GM19468 (cell line): ENCODE results near the gene NUS1.
"Not testable (repeated sequence)": the region's sequence is repeated elsewhere in the genome, so short reads cannot be mapped to it uniquely, and the experiment has no call there.

Experiments used
- ATAC-seq: cut with Tn5 transposase; IDR thresholded peaks from one replicate; pipeline ENCODE4 v1.9.1; 2021; ENCODE audit warnings: mild to moderate bottlenecking, moderate library complexity, moderate number of reproducible peaks; ENCODE audit not compliant: unreplicated experiment; ENCODE audit errors: extremely low read depth

Gene NUS1

DNA sequence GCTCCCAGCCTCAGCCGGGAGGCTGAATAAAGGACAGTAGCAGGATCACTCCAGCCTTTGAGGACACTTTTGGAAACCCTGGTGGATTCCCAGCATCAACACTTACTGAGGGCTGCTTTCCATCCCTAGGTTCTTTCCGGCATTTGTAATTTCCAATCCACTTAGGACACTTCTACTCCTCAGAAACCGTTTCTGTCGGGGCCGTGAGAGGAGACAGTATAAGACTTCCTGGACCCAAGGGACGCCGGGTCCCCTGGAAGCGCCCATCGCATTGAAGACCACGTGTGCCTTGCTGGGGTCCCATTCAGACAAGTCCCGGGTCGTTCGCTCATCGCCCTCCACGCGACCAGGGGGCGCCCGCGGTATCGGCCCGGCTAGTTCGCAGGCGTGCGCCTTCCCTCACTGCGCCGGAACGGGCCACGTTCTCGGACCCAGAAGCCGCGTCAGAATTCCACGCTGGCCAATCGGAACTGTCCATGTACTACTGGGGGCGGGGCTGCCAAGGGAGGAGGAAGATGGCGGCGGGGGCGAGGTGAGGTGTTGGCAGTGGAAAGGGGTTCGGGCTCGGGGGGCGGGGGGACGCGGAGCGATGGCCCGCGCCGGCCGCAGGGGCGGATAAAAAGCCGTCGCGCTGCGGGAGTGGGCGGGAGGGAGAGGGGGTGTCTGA lies at the start of gene NUS1:
NUS1 (plus strand) TSS at position 479 of the 667 bp plus-strand sequence. CDS start 202 bp downstream, outside the sequence.
- peak; percentile 99 for ATAC-seq

DNA sequence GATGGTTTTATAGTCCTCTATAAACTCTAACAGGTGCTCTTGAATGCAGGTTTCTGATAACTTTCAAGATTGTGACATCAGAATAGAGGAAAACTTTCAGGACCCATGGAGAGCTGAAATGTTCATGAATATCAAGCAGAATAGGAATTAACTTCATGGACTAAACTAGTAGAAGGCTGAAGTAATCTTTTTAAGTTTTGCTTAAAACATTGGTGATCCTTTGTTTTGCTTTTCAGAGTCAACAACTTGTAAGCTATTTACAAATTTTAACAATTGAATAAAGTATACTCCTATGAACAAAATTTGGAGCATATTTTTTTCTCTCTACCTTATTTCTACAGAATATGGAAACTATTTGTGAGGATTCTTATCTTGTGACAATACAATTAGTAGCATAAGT lies 47.7 kb upstream of the NUS1 start:
- no peak for ATAC-seq

DNA sequence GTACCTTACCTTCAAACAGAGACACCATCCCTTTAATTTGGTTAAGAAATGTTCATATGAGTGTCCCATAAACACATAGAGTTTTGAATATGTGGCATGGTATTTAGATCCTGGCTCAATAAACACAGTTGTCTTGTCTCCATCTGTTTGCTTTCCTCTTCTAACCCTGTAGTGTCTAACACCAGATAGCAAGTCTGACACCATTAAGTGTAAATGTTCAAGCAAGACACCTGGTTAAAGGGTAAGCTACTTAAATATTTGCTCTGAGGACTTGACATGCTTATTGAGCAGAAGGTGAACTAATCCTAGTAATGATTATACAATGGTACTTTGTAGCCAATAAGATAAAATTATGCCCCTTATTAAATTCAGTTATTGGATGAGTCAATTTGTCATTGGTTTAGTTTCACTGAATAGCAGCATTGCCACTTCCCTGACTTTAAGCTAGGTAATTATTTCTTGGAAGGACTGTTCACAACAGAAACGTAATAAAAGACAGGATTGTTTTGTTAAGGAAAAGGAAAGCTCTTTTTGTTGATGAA lies 46.1 kb upstream of the NUS1 start:
- no peak for ATAC-seq

DNA sequence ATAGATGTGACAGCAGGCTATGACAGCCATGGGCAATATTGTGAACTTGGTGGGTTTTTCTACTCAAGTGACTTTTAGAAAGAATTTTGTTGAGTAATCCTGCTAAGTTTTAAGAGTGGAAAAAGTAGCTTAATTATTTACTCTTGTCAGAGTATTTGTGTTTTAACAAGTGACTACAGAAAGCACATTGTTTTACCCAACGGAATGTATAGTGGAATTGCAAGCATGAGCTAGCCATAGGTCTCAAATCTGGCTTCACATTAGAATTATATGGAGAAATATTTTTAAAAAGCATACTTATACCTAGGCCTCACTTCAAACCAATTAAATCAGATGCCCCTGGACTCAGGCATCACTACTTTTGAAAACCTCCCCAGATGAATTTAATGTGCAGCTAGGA lies 37.5 kb upstream of the NUS1 start:
- no peak for ATAC-seq

DNA sequence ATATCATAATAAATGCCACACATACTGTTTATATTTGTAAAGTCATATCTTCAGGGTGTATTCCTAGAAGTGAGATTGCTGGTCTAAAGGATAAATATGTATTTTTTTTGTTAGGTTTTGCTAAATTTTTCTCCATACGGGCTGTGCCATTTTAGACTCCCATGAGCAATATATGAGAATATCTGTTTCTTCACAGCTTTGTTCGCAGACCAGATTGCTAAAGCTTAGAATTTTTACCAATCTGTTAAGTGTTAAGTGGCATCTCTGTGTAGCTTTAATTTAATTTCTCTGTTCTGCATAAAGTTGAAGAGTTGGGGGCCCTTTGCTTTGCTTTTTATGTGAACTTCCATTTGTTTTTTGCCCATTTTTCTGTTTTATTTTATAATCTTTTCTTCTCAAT lies 32.3 kb upstream of the NUS1 start:
- ATAC-seq, result no peak

DNA sequence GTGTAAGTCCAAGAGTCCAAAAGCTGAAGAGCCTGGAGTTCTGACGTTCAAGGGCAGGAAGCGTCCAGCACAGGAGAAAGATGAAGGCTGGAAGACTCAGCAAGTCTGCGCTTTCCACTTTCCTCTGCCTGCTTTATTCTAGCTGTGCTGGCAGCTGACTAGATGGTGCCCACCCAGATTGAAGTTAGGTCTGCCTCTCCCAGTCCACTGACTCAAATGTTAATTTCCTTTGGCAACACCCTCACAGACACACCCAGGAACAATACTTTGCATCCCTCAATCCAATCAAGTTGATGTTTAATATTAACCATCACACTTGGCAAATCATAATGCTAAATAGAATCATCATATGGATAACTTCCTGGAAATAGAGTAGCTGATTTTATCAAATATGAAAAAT lies 23.3 kb upstream of the NUS1 start:
- not testable (repeated sequence) for ATAC-seq

DNA sequence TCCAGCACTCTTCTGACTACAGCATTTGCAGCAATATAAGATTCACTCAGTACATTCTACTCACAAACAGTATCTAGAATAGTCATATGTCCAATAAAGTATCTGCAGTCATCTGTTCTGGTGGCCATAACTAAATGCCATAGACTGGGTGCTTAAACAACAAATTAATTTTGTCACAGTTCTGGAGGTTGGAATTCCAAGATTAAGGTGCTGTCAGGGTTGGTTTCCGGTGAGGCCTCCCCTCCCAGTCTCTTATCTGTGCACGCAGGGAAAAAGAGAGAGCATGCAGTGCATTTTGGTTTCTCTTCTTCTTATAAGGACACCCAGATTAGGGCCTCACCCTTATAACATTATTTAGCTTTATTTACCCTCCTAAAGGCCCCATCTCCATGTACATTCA lies 21.3 kb upstream of the NUS1 start:
- no peak for ATAC-seq

DNA sequence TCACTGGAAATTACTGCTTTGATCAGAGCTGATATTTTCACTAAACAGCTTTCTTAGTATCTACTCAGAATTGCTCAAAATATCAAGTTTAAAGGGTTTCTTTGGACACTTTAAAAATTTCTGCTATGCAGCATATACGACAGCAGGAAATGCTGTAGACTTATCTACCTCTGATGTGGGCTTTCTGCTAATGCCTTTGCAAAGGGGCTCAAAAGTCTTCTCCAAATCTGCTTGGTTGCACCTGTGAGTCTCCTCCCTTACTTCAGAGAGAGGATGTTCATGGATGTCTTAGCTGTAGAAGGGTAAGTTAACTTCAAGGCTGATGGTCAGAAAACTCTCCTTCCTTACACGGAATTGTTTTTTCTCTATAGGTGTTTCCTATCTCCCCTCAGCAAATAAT lies 19.9 kb upstream of the NUS1 start:
- no peak for ATAC-seq

DNA sequence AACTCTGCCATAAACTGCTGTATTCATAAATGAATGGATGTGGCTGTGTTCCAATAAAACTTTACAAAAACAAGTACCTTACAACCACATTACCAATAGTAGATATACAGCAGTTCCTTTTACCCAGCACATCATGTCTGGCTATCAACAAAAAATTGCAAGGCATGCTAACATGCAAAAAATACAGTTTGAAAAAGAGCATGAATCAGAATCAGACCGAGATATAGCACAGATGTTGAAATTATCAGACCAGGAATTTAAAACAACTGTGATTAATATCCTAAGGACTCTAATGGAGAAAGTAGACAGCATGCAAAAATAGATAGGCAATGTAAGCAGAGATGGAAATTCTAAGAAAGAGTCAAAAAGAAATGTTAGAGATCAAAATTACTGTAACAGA lies 8.4 kb upstream of the NUS1 start:
- no peak for ATAC-seq

DNA sequence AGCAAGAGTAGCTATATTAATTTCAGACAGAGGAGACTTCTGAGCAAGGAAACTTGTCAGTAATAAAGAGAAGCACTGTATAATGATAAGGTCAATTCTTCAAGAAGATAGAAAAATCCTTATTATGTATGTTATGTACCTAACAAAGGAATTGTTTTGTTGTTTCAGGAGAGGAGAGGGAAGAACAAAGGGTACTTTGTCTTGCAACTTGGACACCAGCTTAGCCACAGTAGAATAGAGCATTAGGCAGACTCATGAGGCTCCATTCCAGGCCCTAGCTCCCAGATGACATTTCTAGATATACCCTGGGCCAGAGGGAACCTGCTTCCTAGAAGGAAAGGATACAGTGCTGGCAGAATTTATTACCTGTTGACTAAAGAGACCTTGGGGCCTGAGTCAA lies 6.5 kb upstream of the NUS1 start:
- no peak for ATAC-seq

DNA sequence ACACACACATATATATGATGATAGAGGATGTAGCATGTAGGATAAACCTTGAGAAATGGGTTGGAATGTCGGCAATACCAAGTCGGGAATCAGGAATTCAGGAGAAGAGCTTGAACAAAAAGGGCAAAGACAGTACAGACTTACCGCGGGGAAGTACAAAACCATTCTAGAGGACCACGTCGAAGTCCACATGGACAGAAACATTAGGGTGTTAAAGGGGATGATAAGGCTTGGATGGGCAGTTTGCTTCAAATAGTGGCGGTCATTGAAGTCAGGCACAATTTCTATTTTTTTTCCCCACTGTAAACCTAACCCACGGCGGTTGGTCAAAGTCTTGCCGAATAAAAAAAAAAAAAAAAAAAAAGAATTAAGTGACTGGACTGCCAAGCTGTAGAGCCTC lies 766 bp upstream of the NUS1 start:
- ATAC-seq, result no peak

DNA sequence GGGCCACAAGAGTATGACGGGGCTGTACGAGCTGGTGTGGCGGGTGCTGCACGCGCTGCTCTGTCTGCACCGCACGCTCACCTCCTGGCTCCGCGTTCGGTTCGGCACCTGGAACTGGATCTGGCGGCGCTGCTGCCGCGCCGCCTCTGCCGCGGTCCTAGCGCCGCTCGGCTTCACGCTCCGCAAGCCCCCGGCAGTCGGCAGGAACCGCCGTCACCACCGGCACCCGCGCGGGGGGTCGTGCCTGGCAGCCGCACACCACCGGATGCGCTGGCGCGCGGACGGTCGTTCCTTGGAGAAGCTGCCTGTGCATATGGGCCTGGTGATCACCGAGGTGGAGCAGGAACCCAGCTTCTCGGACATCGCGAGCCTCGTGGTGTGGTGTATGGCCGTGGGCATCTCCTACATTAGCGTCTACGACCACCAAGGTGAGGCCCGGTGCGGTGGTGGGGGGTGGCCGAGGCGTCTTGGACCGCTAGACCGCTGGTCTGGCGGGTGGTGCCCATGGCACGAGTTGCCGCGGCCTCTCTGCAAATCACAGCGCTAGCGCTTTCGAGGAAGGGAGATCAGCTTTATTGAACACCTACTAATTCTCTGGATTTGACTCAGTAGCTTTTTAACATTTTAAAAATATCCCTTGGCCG lies 511 bp downstream of the NUS1 start:
- peak; percentile 1 for ATAC-seq

DNA sequence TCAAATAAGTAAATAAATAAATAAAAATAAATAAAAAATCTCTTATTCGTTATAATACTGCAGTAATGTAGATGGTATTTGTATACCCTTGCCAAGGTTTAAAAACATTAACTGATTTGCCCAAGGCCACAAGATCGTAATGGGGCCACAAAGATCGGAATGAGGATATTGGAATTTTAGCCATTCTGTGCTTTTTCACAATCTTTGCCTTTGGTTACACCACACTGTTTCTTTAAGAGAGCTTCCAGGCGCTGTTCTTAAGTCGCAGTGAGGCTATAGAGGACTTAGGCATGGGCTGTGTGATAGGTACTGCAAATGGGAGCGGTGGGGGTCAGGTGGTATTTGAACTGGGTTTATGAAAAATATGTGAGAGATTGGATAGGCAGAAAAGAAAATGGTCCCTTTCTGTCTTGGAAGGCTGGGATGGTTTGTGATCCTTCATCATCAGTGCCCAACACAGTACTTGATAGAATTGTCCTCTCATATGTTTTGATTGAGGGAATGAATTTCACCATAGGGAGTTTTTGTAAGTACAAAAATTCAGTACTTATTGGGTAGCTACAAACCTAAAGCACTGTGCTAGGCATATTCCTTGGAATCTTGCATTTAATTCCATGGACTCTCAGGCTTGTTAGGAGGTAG lies 1.4 kb downstream of the NUS1 start:
- no peak for ATAC-seq

DNA sequence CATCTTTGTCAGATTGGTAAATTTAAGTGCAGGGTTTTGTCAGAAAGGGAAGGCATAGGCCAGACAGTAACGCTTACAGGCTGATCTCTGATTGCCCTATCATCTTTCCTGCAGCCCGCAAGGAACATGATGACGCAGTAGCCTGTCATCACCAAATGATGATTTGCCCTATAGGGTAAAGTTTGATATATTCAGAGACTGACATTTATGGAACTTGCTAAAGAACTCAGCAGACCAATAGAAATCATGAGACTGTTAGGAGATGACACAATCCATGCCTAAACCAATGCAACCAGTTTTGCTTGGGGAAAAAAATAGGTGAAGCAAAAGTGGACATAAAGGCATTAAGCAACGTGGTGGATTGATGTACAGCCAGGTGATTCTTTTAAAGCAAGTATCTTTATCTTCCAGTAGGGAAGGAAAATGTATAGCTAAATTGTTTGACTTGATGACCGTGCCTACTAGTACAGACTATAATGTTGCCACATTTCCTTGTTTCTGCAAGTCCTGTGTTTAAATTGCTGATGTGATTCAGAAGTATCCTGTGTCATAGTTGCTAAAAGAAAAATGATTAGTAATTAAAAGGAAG lies 2.4 kb downstream of the NUS1 start:
- no peak for ATAC-seq

DNA sequence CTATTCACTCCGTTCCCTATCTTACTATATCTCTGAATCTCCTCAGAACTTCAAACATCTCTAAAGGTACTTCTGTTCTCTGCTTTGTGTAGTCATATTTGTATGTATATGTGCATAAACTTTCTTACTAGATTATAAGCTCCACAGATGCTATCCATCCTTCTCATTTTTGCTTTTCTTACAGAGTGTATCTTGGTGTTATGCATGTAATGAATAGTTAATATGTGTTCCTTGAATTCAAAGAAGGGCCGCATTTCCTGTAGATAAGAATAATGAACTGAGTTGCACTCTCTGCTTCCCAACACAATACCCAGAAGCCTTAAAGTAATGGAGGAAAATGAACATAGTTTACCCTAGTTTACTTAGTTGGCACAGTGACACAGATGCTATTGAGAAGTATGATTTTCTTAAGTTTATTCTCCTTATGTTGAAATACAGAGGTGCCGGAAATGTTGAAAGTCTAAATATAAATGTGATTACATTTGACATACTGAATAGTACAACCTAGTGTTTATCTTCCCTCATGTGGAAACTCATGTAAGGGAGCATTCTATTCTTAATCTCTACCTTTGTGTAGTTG lies 6.0 kb downstream of the NUS1 start:
- ATAC-seq, result no peak

DNA sequence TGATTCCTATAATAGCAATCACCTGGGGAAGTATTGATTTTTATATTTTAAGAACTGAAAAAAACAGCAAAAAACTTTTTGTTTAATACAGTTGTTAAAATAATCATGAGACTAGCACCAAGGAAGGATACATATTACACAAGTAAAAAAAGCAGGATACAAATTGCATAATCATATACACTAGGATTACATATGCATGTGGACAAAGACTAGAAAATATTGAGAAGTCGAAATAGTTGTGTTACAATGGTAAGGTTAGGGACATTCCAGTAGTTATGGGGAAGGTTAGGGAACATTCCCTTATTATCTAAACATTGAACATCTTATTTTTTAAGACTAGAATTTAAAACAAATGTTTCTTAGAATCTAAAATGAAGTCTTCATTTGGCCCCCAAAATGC lies 9.5 kb downstream of the NUS1 start:
- ATAC-seq, result no peak

DNA sequence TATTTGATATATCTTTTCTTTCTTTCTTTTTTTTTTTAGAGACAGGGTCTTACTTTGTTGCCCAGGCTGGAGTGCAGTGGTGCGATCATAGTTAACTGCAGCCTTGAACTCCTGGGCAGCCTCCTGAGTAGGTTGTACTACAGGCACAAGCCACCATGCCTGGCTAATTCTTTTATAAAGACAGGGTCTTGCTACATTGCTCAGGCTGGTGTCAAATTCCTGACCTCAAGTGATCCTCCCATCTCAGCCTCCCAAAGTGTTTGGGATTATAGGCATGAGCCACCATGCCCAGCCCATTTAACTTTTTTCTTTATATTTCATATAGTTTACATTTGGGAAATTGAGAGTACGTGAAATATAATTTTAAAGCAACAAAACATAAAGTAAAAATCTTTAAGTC lies 10.1 kb downstream of the NUS1 start:
- ATAC-seq, result no peak

DNA sequence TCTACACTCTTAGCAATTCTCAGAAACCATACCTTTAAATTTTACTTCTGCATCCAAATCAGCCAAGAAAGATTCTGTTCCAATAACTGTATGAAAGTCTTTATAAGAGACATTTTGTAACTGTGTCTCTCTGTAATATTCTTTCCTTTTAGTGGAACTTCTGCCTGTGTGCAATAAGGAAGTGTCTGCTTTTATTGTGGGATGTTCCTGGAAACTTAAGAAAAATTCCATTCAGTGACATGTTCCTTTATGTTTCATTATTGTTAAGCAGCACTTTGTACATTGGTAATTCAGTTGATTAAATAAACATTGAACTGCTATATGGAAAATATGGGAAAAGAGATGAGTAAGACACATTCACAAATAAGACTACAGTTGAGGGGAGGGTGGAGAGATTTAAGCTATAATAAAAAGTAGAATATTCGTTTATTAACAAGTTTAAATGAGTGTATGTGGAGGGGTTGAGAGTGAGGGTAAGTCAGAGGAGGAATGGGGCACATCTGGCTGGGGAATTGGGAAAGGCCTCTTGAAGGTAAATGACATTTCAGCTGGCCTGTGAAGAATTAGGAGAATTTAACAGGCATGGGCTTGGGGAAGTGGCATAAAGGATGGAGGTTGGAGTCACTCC lies 11.9 kb downstream of the NUS1 start:
- ATAC-seq, result no peak

DNA sequence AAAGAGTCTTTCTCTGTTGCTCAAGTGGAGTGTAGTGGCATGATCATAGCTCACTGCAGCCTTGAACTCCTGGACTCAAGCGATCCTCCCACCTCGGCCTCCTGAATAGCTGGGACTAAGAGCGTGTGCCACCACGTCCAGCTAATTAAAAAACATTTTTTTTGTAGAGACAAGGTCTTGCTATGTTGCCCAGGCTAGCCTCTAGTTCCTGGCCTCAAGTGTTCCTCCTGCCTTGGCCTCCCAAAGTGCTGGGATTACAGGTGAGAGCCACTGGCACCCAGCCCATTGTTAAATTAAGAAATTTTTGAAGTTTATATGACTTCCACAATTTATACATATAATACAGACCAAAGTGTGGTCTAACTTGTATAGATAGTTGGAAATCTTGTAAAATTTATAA lies 14.3 kb downstream of the NUS1 start:
- not testable (repeated sequence) for ATAC-seq

DNA sequence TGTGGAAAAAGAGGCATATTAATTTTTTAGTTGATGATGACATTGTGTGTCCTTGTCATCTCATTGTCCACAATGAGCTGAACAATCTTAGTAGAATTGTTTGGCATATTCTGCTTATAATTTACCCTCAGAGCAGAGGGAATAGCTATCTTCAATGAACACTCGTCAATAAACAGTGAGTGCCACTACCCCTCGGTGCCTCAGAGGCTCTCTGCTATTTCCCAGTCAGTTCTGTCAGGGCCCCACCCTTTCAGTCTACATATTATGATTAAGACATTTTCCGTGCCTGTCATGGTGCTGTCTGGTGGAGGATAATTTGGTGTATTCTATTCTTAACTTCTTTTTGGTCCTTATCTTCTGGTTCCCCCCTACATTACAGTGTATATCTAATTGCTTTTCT lies 31.2 kb downstream of the NUS1 start:
- ATAC-seq, result no peak
